Hindlimb muscle (tissue), 1 donor: ENCODE data around the gene NDUFS6. TPM values are rescaled to one million over a fixed set of nuclear protein-coding genes. Genes with fewer than 3 reads are reported as not detected.

Experiments used
- DNase-seq: peaks from one replicate; pipeline ENCODE4 v3.0.0-alpha.2; 2013
- polyA plus RNA-seq: library from polyadenylated mRNA; unstranded; fragments of 120-200 nt; gene quantifications from one replicate; pipeline ENCODE4 v1.2.1, GENCODE V29; 2013; ENCODE audit not compliant: insufficient read length

NDUFS6 gene
- polyA plus RNA-seq, 1 donor = 69.9 TPM

- no peak for DNase-seq
These were observed 16.2 kb downstream of the NDUFS6 start for GRCh38 chr5:1817261-1818043.

DNA sequence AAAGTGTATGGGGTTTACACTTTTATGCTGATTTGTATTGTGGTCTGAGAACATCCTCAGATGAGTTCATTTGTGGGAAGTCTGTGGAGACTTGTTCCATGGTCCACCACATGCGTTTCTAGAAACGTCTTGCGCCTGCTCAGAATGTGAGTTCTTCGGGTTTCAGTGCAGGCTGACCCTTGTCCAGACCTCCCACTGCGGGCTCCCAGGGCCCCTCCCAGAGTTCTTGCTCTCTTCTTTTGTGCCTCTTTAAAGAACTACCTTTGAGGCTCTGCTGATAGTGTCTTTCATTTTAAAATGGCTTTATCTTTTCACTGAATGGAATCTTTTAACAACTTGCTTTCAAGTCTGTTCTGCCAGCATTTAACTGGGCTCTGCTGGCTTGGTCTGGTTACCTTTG is 17.6 kb downstream of the NDUFS6 start:
- no peak for DNase-seq

GRCh38 chr5:1819458-1819857 is 18.3 kb downstream of the NDUFS6 start:
- no peak for DNase-seq

GRCh38 chr5:1820381-1820780 is 19.2 kb downstream of the NDUFS6 start:
- no peak for DNase-seq

DNA sequence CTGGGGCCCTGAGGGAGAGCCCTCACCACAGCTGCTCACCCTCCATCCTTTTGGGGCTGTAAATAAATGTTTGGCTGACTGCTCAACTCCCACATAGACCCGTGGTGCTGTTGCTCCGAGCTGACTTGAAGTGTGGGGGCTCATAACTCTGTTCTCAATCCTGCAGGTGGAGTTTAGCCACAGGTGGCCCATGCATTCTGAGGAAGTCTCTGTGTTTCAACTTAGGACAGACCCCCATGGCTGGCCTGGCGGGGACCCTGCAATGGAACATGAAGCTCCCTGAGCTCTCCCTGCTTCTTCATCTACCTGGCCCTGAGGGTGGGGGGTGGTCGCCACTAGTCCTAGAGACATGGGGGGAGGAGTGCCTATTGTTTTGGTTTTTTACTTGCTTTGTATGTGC is 19.7 kb downstream of the NDUFS6 start:
- DNase-seq = no peak

- no peak for DNase-seq
These were observed 20.7 kb downstream of the NDUFS6 start for GRCh38 chr5:1821862-1822261.

DNA sequence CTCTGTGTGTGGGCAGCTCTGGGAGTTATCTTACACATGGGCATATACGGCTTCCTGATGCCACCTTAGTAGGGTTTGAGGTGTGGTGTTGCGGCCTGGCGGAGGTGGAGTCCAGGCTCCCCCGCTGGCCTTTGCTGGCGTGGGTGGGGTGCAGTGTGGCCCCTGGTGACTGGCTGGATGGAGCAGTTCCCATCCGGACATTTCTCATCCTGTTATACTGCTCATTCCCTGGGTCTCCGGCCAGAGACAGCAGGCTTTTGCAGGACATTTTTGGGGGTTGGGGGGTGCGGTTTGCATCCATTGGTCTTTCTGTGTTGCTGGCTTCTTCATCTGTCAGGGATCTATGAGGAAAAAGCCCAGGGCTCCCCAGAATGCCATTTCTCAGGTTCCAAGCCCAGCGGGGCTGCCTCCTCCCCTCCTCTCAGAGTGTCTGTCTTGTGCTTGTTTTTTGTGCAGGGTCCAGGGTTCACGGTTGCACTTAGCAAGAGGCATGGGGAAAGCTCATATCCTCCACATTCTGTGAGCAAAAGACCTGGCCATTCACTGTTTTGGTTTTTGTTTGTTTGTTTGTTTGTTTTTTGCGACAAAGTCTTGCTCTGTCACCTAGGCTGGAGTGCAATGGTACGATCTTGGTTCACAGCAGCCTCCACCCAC is 22.3 kb downstream of the NDUFS6 start:
- no peak for DNase-seq

DNA sequence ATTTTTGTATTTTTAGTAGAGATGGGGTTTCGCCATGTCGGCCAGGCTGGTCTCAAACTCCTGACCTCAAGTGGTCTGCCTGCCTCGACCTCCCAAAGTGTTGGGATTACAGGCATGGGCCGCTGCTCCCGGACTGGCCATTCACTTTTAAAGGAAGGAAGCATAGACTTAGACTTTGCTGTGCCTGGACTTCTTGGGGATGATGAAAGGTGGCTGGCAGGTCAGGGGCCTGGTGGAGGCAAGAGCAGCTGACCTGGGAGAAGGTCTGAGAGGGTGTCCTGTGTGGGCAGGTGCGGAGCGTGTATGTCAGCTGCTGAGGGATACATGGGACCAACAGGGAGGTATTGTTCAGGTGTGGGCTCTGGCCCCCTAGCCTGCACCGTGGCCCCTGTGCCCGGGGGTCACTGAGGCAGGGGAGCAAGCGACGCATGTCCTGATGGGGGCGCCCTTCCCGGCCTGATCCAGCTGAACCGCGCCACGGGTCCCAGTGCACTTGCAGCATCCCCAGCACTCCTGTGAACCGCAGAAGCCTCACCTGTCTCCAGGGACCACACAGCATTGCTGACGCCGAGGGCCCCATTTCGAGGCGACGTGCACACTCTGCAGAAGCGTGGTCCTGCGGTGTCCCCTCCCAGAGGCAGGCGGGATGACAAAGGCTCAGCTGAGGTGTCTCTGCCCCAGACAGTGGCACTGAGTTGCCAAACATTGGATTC is 23.1 kb downstream of the NDUFS6 start:
- no peak for DNase-seq

DNA sequence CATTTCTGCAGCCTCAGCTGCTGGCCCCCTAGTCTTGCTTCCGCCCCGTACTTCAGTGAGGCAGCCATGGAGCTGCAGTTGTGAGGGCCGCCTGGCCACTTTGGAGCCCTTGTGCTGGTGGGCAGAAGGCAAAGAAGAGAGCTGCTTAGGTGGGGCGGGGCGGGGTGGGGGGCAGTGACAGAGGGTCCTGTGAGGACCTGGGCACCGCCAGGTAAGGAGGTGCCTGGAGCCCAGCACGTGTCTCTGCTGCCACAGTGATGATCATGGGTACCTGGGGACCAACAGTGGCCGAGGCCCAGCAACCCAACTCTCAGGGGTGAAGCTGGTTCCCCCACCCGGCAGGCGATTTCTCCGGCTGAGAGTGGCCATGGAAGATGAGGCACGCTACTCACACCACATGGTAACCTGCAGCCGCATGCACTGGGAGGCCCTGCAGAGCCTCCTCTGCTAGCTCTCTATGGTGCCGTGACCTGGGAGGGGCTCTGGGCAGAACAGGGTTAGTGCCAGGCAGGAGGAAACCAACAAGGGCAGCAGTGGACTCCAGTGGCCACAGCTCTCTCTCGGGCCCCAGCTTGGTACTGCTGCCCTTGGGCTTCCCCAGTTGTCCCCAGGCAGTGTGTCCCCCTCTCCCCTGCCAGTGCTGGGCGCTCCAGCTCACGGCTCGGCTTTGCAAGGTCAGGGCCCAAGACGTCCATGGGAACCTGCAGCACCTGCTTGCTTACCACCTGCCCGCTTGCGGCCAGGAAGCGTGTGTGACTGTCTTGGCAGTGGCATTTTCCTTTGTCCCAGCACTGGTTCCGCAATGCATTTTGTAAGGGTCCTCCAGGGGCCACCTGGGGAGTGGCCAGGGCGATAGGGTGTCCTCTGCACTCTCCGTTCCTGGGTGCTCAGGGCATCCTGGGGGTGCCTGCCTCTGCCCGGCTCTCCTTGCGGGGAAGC is 24.0 kb downstream of the NDUFS6 start:
- no peak for DNase-seq

GRCh38 chr5:1826235-1826980 is 25.2 kb downstream of the NDUFS6 start:
- no peak for DNase-seq

GRCh38 chr5:1827025-1827885 is 26.0 kb downstream of the NDUFS6 start:
- DNase-seq = no peak

DNA sequence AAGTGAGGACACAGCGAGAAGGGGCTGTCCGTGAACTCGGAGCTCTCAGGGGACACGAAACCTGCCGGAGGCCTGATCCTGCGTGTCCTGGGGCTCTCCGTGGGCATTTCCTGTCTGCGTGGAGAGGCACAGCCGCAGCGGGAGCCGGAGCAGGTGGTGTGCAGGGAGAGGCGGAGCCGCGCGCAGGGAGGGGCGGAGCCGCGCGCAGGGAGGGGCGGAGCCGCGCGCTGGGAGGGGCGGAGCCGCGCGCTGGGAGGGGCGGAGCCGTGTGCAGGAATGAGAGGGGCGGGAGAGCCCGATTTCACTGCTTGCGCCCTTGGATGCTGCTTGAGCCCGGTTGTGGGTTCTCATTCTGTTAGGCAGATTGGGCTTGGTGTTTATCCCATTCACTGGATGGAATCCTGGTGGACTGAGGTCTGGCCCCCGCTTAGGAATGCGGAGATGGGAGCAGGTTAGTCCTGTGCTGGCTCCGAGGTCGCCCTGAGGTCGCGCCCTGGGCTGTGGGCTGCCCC is 26.7 kb downstream of the NDUFS6 start:
- no peak for DNase-seq

DNA sequence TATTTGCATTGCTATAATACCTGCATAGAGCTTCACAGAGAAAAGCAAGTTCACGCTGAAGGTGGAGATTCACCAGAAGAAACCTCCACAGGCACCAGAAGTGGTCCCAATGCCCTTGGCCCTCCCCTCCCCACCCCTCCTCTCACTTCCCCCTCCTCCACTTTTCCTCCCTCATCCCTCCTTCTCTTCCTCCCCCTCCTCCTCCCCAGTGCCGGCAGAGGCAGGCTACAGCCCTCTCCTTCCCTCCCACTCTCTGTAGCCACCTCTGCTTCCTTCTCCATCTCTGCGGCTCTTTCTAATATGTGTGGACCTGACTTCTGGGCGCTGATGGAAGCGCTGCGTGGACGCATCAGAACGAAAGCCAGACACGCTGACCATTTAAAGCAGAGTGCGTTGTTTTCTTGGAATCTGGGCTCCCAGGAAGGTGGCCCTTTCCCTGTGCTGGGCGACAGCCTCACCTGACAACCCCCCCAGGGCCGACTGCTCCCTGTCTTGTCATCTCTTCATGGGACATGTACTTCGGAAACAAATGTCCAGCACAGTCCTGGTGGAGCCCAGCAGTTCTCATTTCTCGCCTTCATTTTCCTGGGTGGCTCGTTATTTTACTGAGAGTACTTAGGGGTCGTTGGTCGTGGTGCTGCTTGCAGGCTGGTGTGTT is 29.5 kb downstream of the NDUFS6 start:
- DNase-seq = no peak

- no peak for DNase-seq
These were observed 30.1 kb downstream of the NDUFS6 start for GRCh38 chr5:1831257-1831656.

GRCh38 chr5:1831677-1832313 is 30.6 kb downstream of the NDUFS6 start:
- no peak for DNase-seq

- no peak for DNase-seq
These were observed 31.5 kb downstream of the NDUFS6 start for GRCh38 chr5:1832511-1833250.

DNA sequence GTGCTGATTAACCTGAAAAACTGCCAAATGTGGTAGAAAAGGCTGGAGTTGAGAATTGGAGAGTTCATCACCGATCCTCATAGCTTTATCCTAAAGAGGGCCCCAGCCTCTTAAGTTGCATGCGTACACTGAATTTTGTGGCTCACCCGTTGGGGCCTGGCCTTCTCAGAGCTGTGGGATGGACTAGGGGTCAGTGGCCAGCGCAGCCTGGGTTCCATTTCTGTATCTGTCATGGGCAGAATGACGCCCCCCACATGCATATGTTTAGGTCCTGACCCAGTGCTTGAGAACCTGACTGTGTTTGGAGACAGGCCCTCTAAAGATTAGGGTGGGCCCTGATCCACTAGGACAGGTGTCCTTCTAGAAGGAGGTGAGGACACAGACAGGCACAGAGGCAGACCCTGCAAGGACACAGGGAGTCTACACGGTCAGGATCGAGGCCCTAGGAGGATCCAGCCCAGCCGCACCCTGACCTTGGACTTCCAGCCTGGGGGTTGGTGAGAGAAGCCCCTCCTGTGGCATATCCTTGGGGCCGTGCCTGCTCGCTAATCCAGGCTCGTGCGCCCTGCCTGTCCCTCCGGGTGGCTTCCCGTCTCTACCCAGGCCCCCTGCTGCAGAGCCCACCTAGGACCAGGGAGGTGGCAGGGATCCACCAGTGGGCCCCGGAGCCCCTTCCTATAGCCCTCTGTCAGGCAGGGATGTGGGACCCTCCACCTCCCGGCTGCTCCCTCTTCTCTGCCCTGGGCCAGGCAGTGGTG is 32.2 kb downstream of the NDUFS6 start:
- DNase-seq = no peak

DNA sequence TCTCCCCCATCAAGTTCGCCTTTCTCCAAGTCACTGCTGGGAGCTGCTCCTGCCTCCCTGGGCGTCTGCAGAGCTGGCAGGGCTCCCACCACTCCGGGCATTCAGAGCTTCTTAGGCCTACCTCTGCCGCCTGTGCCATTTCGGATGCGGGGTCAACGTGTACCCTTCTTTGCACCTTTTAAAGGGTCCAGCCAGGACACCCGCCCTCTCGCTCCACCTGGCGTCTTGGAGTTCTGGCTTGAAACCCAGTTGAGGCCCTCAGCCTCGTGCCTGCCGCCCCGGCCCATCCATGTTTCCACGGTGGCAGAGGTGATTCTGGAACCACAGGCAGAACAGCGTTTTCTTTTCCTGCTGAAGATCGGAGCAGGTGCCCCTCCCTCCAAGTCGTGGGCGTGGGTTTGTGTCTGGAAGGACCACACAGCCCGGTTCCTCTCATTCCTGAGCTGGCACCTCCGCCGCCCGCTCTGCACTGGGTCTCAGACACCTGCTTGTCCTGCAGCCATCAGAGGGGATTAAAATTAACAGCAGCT is 32.9 kb downstream of the NDUFS6 start:
- no peak for DNase-seq
